PC-3 (cell line): ENCODE data around the gene LAMA3. TPM values are rescaled to one million over a fixed set of nuclear protein-coding genes. Genes with fewer than 3 reads are reported as not detected.

Experiments
- ATAC-seq: fragments of 200-7000 bp; cut with Tn5 transposase; 2 replicates; pipeline ENCODE4 v1.9.1; 2020; ENCODE audit warnings: mild to moderate bottlenecking, moderate library complexity
- BruUV-seq: library from RNA; stranded (reverse); fragments of 400-500 nt; replicated peaks from 2 replicates; lab custom pipeline; 2021; lab: Mats Ljungman, UMichigan
- CTCF ChIA-PET: fragments of 300-600 bp; sonication (Branson Sonifier 250); formaldehyde crosslinking; loops from one replicate; lab custom pipeline; 2022; ENCODE audit warnings: antibody characterized with exemption; lab: Charles Lee
- POLR2A ChIA-PET: fragments of 300-600 bp; sonication (Branson Sonifier 250); formaldehyde crosslinking; loops from one replicate; lab custom pipeline; 2022; ENCODE audit warnings: antibody characterized with exemption; ENCODE audit not compliant: unreplicated experiment; lab: Charles Lee
- DNase-seq: peaks from one replicate; pipeline ENCODE4 v3.0.0-alpha.2; 2015
- H2AFZ ChIP-seq: fragments of 300-600 bp; sonication (generic); 2 replicates; pipeline ENCODE4 v1.6.0; 2016; ENCODE audit warnings: antibody characterized with exemption, low read length
- H3F3A ChIP-seq: fragments of 300-600 bp; sonication (generic); one replicate; pipeline ENCODE4 v1.6.0; 2017; ENCODE audit warnings: antibody characterized with exemption, low read length, control low read depth, mild to moderate bottlenecking; ENCODE audit not compliant: unreplicated experiment
- H3K27ac ChIP-seq: fragments of 300-600 bp; sonication (generic); 2 replicates; pipeline ENCODE4 v1.5.1; 2016; ENCODE audit warnings: mild to moderate bottlenecking, low read length
- H3K27me3 ChIP-seq: fragments of 300-600 bp; sonication (generic); 2 replicates; pipeline ENCODE4 v1.6.1; 2016; ENCODE audit warnings: low read length, mixed read lengths
- H3K36me3 ChIP-seq: fragments of 300-600 bp; sonication (generic); 2 replicates; pipeline ENCODE4 v1.6.1; 2016; ENCODE audit warnings: low read depth, mixed run types, low read length, mixed read lengths
- H3K4me1 ChIP-seq: fragments of 300-600 bp; sonication (generic); 2 replicates; pipeline ENCODE4 v1.5.1; 2016; ENCODE audit warnings: low read length; ENCODE audit not compliant: insufficient read depth
- H3K4me2 ChIP-seq: fragments of 300-600 bp; sonication (generic); 2 replicates; pipeline ENCODE4 v1.6.0; 2016; ENCODE audit warnings: low read length
- H3K4me3 ChIP-seq: fragments of 300-600 bp; sonication (generic); 2 replicates; pipeline ENCODE4 v1.5.1; 2016; ENCODE audit warnings: mild to moderate bottlenecking, low read length, mixed read lengths
- H3K79me2 ChIP-seq: fragments of 300-600 bp; sonication (generic); 2 replicates; pipeline ENCODE4 v1.6.1; 2017; ENCODE audit warnings: low read length, mixed read lengths
- H3K9ac ChIP-seq: fragments of 300-600 bp; sonication (generic); 2 replicates; pipeline ENCODE4 v1.6.0; 2016; ENCODE audit warnings: mild to moderate bottlenecking, low read length
- H3K9me2 ChIP-seq: fragments of 300-600 bp; sonication (generic); replicated peaks from 2 replicates; pipeline ENCODE4 v1.6.1; 2016; ENCODE audit warnings: mixed run types, low read length, mixed read lengths
- H3K9me3 ChIP-seq: fragments of 300-600 bp; sonication (generic); 2 replicates; pipeline ENCODE4 v1.6.1; 2016; ENCODE audit warnings: low read length, mixed read lengths
- H4K20me1 ChIP-seq: fragments of 300-600 bp; sonication (generic); 2 replicates; pipeline ENCODE4 v1.6.1; 2016; ENCODE audit warnings: low read length, mixed read lengths
- CTCF ChIP-seq: fragments of 300-600 bp; sonication (generic); conservative IDR thresholded peaks from 2 replicates; pipeline ENCODE4 v1.5.1; 2017; ENCODE audit warnings: antibody characterized with exemption, low read depth, mild to moderate bottlenecking, low read length
- EZH2 ChIP-seq: fragments of 300-600 bp; sonication (generic); IDR thresholded peaks from one replicate; pipeline ENCODE4 v1.6.1; 2017; ENCODE audit warnings: antibody characterized with exemption, mild to moderate bottlenecking, low read length; ENCODE audit not compliant: unreplicated experiment
- EZH2phosphoT487 ChIP-seq: fragments of 300-600 bp; sonication (generic); IDR thresholded peaks from 2 replicates; pipeline ENCODE4 v1.6.1; 2018; ENCODE audit warnings: mild to moderate bottlenecking, antibody characterized with exemption, low read length, borderline replicate concordance
- intact Hi-C: fragments of 100-400 bp; cut with micrococcal nuclease; formaldehyde crosslinking; loops from 2 replicates; pipeline ENCODE4 v1.9.0; 2023
- total RNA-seq: library from RNA; depleted of rRNA; stranded (reverse); fragments of >200 nt; gene quantifications from 2 replicates; pipeline ENCODE4 v1.2.3, GENCODE V29; 2014

LAMA3 gene
- total RNA-seq, 1 experiment from 2014 or later = 224 TPM

- intact Hi-C loops = no loop called here
Observed at GRCh38 chr18:23645568-23646175, 43.6 kb upstream of the LAMA3 start.

GRCh38 chr18:23646282-23646681, 43.0 kb upstream of the LAMA3 start:
- CTCF ChIA-PET = no interaction called here
- Histone ChIP-seq H3F3A (no peaks in the 10 kb centered on the region), H3K27me3 (no peaks in the 10 kb centered on the region), H4K20me1 (no peaks in the 10 kb centered on the region), H3K9ac (no peak overlapping the region), H3K36me3 (peaks cover 10% of the 10 kb centered on the region; the same call in 1 of the 2 replicates), H3K9me3 (no peaks in the 10 kb centered on the region), H3K4me3 (no peak overlapping the region), H3K4me1 (peaks cover 8% of the 10 kb centered on the region), H3K9me2 (no peaks in the 10 kb centered on the region), H2AFZ (no peak overlapping the region), H3K27ac (no peak overlapping the region), H3K4me2 (no peak overlapping the region), H3K79me2 (0 out of 2 replicates have a peak, but pooled peaks cover 4% of the 10 kb centered on the region)
- intact Hi-C loops = no loop called here
- DNase-seq (no peak), ATAC-seq (no peak)
- no TSS peak for BruUV-seq
- POLR2A ChIA-PET = no interaction called here
- TF ChIP-seq EZH2phosphoT487 (no peak), EZH2 (no peak), CTCF (no peak)

More at GRCh38 chr18:23645568-23646175, 43.6 kb upstream of the LAMA3 start:
- no peaks in the 10 kb centered on the region for H3F3A ChIP-seq
- H3K79me2 ChIP-seq = 0 out of 2 replicates have a peak, but pooled peaks cover 4% of the 10 kb centered on the region
- H3K27me3 ChIP-seq = no peaks in the 10 kb centered on the region
- DNase-seq (no peak), ATAC-seq (no peak)
- POLR2A ChIA-PET = no interaction called here
- no peaks in the 10 kb centered on the region for H3K9me3 ChIP-seq
- H3K27ac ChIP-seq = no peak overlapping the region
- H3K4me2 ChIP-seq = no peak overlapping the region
- no peak overlapping the region for H2AFZ ChIP-seq
- BruUV-seq = no TSS peak
- peaks cover 2% of the 10 kb centered on the region; the same call in 1 of the 2 replicates for H3K4me1 ChIP-seq
- TF ChIP-seq EZH2 (no peak), EZH2phosphoT487 (no peak), CTCF (no peak)
- no peak overlapping the region for H3K9ac ChIP-seq
- CTCF ChIA-PET = no interaction called here
- H3K4me3 ChIP-seq = no peak overlapping the region
- H3K36me3 ChIP-seq = peaks cover 10% of the 10 kb centered on the region; the same call in 1 of the 2 replicates
- H3K9me2 ChIP-seq = no peaks in the 10 kb centered on the region
- H4K20me1 ChIP-seq = no peaks in the 10 kb centered on the region

GRCh38 chr18:23648456-23648855, 40.8 kb upstream of the LAMA3 start:
- no peak for ATAC-seq
- H3K4me2 ChIP-seq = no peak overlapping the region

More at GRCh38 chr18:23648456-23648855, 40.8 kb upstream of the LAMA3 start:
- no peaks in the 10 kb centered on the region for H3K9me3 ChIP-seq
- no peak for TF ChIP-seq EZH2phosphoT487
- TF ChIP-seq CTCF = no peak
- TF ChIP-seq EZH2 = no peak
- ChIA-PET POLR2A (no interaction called here), CTCF (no interaction called here)
- intact Hi-C loops = no loop called here
- no peaks in the 10 kb centered on the region for H3K27me3 ChIP-seq
- no peak overlapping the region for H3K4me3 ChIP-seq
- no peak overlapping the region for H3K27ac ChIP-seq
- no peak overlapping the region for H3K9ac ChIP-seq
- H2AFZ ChIP-seq = no peak overlapping the region
- no peaks in the 10 kb centered on the region for H3K9me2 ChIP-seq
- DNase-seq = no peak
- 0 out of 2 replicates have a peak, but pooled peaks cover 3% of the 10 kb centered on the region for H3K36me3 ChIP-seq
- H3K79me2 ChIP-seq = 0 out of 2 replicates have a peak, but pooled peaks cover 4% of the 10 kb centered on the region
- TSS peak; percentile 23 for BruUV-seq
- no peaks in the 10 kb centered on the region for H3F3A ChIP-seq
- no peaks in the 10 kb centered on the region for H4K20me1 ChIP-seq
- peaks cover 17% of the 10 kb centered on the region for H3K4me1 ChIP-seq
